Sigmoid colon (tissue), 7 donors: ENCODE results near the gene POM121C. TPM values are rescaled to one million over a fixed set of nuclear protein-coding genes. Genes with fewer than 3 reads are reported as not detected.
"Not testable (repeated sequence)": the region's sequence is repeated elsewhere in the genome, so short reads cannot be mapped to it uniquely, and the experiment has no call there.

Experiments used
- DNase-seq: peaks from one replicate; pipeline ENCODE4 v3.0.0-alpha.2; 2019
- H3K27ac ChIP-seq, 4 donors: fragments of 200-600 bp; sonication (generic); one replicate each; pipeline ENCODE4 v1.5.1; 2016 to 2019; ENCODE audit warnings: mild to moderate bottlenecking in 1 of 4
- H3K27me3 ChIP-seq, 3 donors: fragments of 200-600 bp; sonication (generic); one replicate each; pipeline ENCODE4 v1.5.1; 2019; ENCODE audit warnings: mild to moderate bottlenecking in 1 of 3
- H3K36me3 ChIP-seq, 4 donors: fragments of 200-600 bp; sonication (generic); one replicate each; pipeline ENCODE4 v1.5.1; 2016 to 2019
- H3K4me1 ChIP-seq, 4 donors: fragments of 200-600 bp; sonication (generic); one replicate each; pipeline ENCODE4 v1.5.1; 2017 to 2019
- H3K4me3 ChIP-seq, 4 donors: fragments of 200-600 bp; sonication (generic); one replicate each; pipeline ENCODE4 v1.5.1; 2017 to 2019; ENCODE audit warnings: mild to moderate bottlenecking in 2 of 4, moderate library complexity in 1 of 4
- H3K9me3 ChIP-seq, 4 donors: fragments of 200-600 bp in 3 of 4; sonication (generic) in 3 of 4; one replicate each; pipeline versions ENCODE4 v1.5.1 to v1.6.1; 2013 to 2019
- POLR2AphosphoS5 ChIP-seq, 4 donors: sonication (generic); formaldehyde crosslinking; IDR thresholded peaks; one replicate each; pipeline ENCODE4 v1.6.1; 2017; ENCODE audit warnings: antibody characterized with exemption in 4 of 4
- WGBS, 2 donors: extraction: QIAGEN DNeasy Blood & Tissue Kit; methylation state at CpG; one replicate each; pipeline ENCODE4 v1.1.7; 2013; 5-methylcytosine and 5-hydroxymethylcytosine counted together
- intact Hi-C: fragments of 100-400 bp; cut with DNase I; formaldehyde crosslinking; loops from one replicate; pipeline ENCODE4 v1.15.1; 2023
- polyA plus RNA-seq, 3 donors: library from polyadenylated mRNA; stranded (reverse); fragments of 200-250 nt; gene quantifications; one replicate each; pipeline ENCODE4 v1.2.3, GENCODE V29; 2013
- total RNA-seq, 4 donors: library from RNA; depleted of rRNA; stranded (reverse); fragments of >200 nt; gene quantifications; one replicate each; pipeline ENCODE4 v1.1.0, GENCODE V29; 2016
- donor health status: healthy with polysubstance abuse.
- donor health status: Bipolar disorder and iron deficiency.
- donor health status: healthy.

POM121C gene
- total and polyA plus RNA-seq, 7 donors, result 6.0 to 30.5 (median 15.1) TPM

- 0% methylated on average over 46 to 47 of the region's 76 CpGs for WGBS, 2 donors
- TF ChIP-seq POLR2AphosphoS5 (IDR thresholded peaks at IDR 0.05), result peak in 2 of 4 donors; percentile 17 to 20
- DNase-seq, H3K27me3 ChIP-seq, H3K9me3 ChIP-seq, intact Hi-C loops: not testable (repeated sequence)
- peaks cover 0 to 10% (median 3%) of the 10 kb centered on the region in 4 donors for H3K4me1 ChIP-seq
- peaks cover 5 to 33% (median 26%) of the 10 kb centered on the region in 4 donors for H3K36me3 ChIP-seq
- peak overlapping the region; percentile 80 to 84 (median 83) for H3K27ac ChIP-seq
- peak overlapping the region; percentile 51 to 59 (median 56) for H3K4me3 ChIP-seq
These were observed 43.5 kb downstream of the POM121C start for GRCh38 chr7:75442465-75443111.

GRCh38 chr7:75442101-75442464 is 44.0 kb downstream of the POM121C start:
- 0% methylated on average over 20 of the region's 37 CpGs for WGBS, 2 donors

DNA sequence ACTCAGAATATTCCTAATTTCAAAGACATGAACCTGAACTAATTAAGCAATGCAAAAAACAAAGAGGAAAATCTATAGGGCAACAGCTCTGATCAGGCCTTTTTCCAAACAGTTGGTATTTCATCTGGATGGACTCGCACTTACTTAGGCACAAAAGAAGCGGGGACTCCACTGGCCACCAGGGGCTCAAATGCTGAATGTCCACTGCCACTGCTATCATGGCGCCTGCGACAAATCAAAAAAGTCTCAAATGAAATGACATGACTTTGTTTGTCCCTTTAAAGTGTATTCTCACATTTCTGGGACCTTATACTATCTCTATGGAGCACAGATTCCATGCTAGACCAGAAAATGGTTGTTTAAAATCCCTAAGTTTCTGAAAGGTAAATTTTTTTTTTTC is 47.1 kb downstream of the POM121C start:
- WGBS, 2 donors, result 98% methylated on average over 4 of the region's 4 CpGs
- DNase-seq, H3K9me3 ChIP-seq, H3K4me3 ChIP-seq, H3K27ac ChIP-seq, H3K27me3 ChIP-seq: not testable (repeated sequence)
- intact Hi-C loops, result loop anchor here (10.0 kb wide), 1 partner anchor 374 kb away; no protein-coding TSS in a partner anchor
- Histone ChIP-seq H3K36me3 (peaks cover 10 to 69% (median 56%) of the 10 kb centered on the region in 4 donors), H3K4me1 (peaks cover 0 to 10% (median 3%) of the 10 kb centered on the region in 4 donors)

More at GRCh38 chr7:75442101-75442464, 44.0 kb downstream of the POM121C start:
- DNase-seq, intact Hi-C loops, H3K9me3 ChIP-seq, H3K27me3 ChIP-seq: not testable (repeated sequence)
- H3K4me1 ChIP-seq, result peaks cover 0 to 10% (median 3%) of the 10 kb centered on the region in 4 donors
- peaks cover 5 to 38% (median 30%) of the 10 kb centered on the region in 4 donors for H3K36me3 ChIP-seq
- peak overlapping the region; percentile 51 to 59 (median 56) for H3K4me3 ChIP-seq
- peak overlapping the region; percentile 66 to 84 (median 83) for H3K27ac ChIP-seq

DNA sequence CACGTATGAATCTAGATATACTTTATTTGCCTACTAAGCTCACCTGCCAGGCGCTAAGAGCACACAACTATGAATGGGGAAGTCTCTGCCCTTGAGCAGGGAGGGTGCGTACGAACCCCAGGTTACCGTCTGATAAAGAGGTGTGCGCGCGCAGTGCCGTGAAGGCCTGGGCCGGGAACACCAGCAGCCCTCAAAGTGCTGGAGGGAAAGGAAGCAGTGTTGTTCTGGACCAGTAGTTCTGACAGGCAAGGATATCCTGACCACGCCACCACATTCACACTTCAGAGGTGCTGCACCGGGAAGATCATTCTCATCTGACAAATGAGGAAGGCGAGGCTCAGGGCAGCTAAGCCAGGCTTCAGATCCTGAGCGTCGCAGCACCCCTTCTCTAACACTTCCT is 62.6 kb downstream of the POM121C start:
- H3K4me1 ChIP-seq, H3K9me3 ChIP-seq, H3K4me3 ChIP-seq, H3K27me3 ChIP-seq, H3K27ac ChIP-seq, intact Hi-C loops, DNase-seq: not testable (repeated sequence)
- WGBS, 2 donors, result 71 to 89% methylated on average over 8 to 13 of the region's 15 CpGs
- H3K36me3 ChIP-seq, result peaks cover 5 to 33% (median 13%) of the 10 kb centered on the region in 4 donors

GRCh38 chr7:75421798-75422710 is 64.0 kb downstream of the POM121C start:
- H3K9me3 ChIP-seq, H3K27ac ChIP-seq, H3K4me1 ChIP-seq, intact Hi-C loops, H3K27me3 ChIP-seq, H3K4me3 ChIP-seq: not testable (repeated sequence)
- peak; percentile 52 for DNase-seq
- WGBS, 2 donors, result 96 to 97% methylated on average over 33 to 34 of the region's 50 CpGs
- peaks cover 5 to 39% (median 13%) of the 10 kb centered on the region in 4 donors for H3K36me3 ChIP-seq

- DNase-seq, result peak; percentile 55
- H3K27ac ChIP-seq, H3K4me3 ChIP-seq, H3K27me3 ChIP-seq, H3K4me1 ChIP-seq, intact Hi-C loops, H3K9me3 ChIP-seq: not testable (repeated sequence)
- peaks cover 5 to 48% (median 18%) of the 10 kb centered on the region in 4 donors for H3K36me3 ChIP-seq
- 84 to 97% methylated on average over 10 to 13 of the region's 13 CpGs for WGBS, 2 donors
These were observed 65.9 kb downstream of the POM121C start for GRCh38 chr7:75420152-75420551.

GRCh38 chr7:75419693-75420092 is 66.4 kb downstream of the POM121C start:
- intact Hi-C loops, H3K27me3 ChIP-seq, H3K27ac ChIP-seq, H3K9me3 ChIP-seq, H3K4me1 ChIP-seq, H3K4me3 ChIP-seq: not testable (repeated sequence)
- WGBS, 2 donors, result 86 to 87% methylated on average over 12 of the region's 13 CpGs
- H3K36me3 ChIP-seq, result peaks cover 5 to 48% (median 18%) of the 10 kb centered on the region in 4 donors
- DNase-seq, result peak; percentile 60

DNA sequence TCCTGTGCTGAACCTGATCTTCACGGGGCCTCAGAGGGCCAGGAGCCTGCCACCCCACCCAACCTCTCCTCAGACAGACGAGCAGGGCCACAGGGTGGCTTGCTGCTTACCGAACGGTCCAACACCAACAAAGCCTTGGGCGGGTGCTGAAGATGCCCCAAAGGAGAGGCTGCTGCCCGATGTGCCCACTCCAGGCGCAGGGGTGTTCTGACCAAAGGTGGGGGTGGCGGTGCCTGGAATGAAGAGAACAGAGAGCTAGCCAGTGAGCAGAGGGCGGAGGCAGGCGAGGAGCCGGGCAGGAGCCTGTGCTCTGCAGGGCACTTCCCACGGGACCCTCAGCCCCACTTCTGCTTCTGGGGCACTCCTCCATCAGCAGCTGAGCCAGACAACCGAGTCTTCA is 66.9 kb downstream of the POM121C start:
- H3K4me3 ChIP-seq, intact Hi-C loops, H3K9me3 ChIP-seq, H3K27ac ChIP-seq, H3K4me1 ChIP-seq, H3K27me3 ChIP-seq: not testable (repeated sequence)
- WGBS, 2 donors, result 88 to 89% methylated on average over 12 to 13 of the region's 13 CpGs
- peaks cover 5 to 43% (median 13%) of the 10 kb centered on the region in 4 donors for H3K36me3 ChIP-seq
- peak; percentile 52 for DNase-seq

DNA sequence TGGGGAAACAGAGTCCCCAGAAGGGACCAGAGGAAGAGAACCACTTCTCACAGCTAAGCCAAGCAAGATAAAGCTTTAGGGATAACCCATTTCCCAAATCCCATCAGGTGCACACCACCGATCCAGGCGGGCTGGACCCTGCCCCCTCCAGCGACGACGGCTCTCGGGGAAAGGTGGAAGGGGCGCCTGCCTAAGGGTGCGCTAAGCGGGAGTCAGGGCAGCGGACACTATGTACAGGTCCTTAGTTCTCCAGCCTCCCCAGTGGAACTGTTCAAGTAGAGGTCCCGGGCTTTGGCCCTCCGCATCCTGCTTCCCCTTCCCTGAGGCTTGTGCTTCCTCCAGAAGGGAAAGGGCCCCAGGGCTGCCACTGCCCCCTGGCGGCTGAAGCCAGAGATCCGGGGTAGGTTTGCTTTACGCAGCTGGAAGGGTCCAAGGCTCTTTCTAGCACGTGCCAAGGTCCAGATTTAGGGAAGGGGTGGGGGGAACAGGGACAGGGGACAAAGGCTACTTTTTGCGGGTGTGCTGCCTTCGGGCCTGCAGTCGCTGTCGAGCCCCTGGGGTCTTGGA is 67.7 kb downstream of the POM121C start:
- H3K4me1 ChIP-seq, H3K9me3 ChIP-seq, H3K4me3 ChIP-seq, H3K27me3 ChIP-seq, H3K27ac ChIP-seq, intact Hi-C loops: not testable (repeated sequence)
- WGBS, 2 donors, result 88 to 92% methylated on average over 16 of the region's 20 CpGs
- H3K36me3 ChIP-seq, result peaks cover 5 to 35% (median 13%) of the 10 kb centered on the region in 4 donors
- DNase-seq, result peak; percentile 49

GRCh38 chr7:75416787-75417186 is 69.3 kb downstream of the POM121C start:
- H3K4me1 ChIP-seq, H3K27ac ChIP-seq, H3K27me3 ChIP-seq, intact Hi-C loops, H3K9me3 ChIP-seq, H3K4me3 ChIP-seq: not testable (repeated sequence)
- DNase-seq, result peak; percentile 37
- H3K36me3 ChIP-seq, result peaks cover 2 to 33% (median 13%) of the 10 kb centered on the region in 4 donors
- 90% methylated on average over 8 of the region's 9 CpGs for WGBS, 2 donors

DNA sequence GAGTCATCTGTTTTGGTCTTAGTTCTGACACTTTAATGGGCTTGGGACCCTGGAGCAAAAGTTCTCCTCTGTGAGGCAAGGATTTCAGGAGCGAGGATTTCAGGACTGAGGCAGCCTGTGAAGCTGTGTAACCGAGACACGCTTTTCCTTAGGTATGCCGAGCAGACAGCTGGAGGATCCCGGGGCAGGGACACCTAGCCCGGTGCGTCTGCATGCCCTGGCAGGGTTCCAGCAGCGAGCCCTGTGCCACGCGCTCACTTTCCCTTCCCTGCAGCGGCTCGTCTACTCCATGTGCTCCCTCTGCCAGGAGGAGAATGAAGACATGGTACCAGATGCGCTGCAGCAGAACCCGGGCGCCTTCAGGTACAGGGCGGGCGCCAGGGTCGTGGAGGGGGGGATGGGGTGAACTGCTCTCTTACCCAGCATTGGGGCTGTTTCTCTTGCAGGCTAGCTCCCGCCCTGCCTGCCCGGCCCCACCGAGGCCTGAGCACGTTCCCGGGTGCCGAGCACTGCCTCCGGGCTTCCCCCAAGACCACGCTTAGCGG is 70.2 kb downstream of the POM121C start:
- H3K4me1 ChIP-seq, H3K27me3 ChIP-seq, intact Hi-C loops, H3K4me3 ChIP-seq, H3K9me3 ChIP-seq, H3K27ac ChIP-seq, DNase-seq: not testable (repeated sequence)
- peaks cover 0 to 25% (median 7%) of the 10 kb centered on the region in 4 donors for H3K36me3 ChIP-seq
- 90 to 94% methylated on average over 20 of the region's 27 CpGs for WGBS, 2 donors

DNA sequence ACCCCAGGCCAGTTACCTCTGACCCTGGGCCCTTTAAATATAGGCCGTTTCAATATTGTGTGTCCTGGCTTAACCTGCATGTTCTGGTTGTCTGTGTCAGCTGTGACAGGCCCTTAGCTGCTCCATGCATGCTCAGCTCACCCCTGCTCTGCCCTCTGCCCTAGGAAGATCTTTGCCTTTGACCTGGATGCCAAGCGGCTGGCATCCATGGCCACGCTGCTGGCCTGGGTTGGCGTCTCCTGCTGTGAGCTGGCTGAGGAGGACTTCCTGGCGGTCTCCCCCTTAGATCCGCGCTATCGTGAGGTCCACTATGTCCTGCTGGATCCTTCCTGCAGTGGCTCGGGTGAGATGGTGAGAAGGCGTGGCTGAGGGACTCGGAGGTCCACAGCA is 70.7 kb downstream of the POM121C start:
- peaks cover 0 to 22% (median 6%) of the 10 kb centered on the region in 4 donors for H3K36me3 ChIP-seq
- H3K27ac ChIP-seq, H3K4me3 ChIP-seq, DNase-seq, intact Hi-C loops, H3K4me1 ChIP-seq, H3K9me3 ChIP-seq, H3K27me3 ChIP-seq: not testable (repeated sequence)
- 87 to 94% methylated on average over 11 of the region's 11 CpGs for WGBS, 2 donors
